Measurements from ENCODE around the gene NFS1.

DNA sequence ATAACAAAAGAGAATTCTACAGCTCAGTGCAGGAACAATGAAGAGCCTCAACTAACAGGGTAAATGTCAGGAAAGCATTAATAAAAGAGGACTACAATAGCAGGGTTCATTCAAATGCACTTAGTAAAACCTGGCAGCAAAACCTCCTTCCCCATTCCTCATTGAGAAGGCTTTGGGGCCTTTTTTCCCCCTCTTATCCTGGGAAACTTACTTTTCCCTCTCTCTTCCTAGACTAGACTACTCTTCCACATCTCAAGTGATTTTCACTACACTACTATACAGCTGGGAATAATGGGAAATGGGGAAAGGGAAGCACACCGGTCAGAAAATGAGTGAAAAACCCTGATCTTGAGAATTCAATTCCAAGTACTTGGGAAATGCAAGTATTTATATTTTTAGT is 10.1 kb upstream of the NFS1 start:
- TF ChIP-seq PHF8 (IDR thresholded peaks at IDR 0.05; ENCODE audit: borderline replicate concordance, low read depth) = no peak
- TF ChIP-seq, protein P1, sequence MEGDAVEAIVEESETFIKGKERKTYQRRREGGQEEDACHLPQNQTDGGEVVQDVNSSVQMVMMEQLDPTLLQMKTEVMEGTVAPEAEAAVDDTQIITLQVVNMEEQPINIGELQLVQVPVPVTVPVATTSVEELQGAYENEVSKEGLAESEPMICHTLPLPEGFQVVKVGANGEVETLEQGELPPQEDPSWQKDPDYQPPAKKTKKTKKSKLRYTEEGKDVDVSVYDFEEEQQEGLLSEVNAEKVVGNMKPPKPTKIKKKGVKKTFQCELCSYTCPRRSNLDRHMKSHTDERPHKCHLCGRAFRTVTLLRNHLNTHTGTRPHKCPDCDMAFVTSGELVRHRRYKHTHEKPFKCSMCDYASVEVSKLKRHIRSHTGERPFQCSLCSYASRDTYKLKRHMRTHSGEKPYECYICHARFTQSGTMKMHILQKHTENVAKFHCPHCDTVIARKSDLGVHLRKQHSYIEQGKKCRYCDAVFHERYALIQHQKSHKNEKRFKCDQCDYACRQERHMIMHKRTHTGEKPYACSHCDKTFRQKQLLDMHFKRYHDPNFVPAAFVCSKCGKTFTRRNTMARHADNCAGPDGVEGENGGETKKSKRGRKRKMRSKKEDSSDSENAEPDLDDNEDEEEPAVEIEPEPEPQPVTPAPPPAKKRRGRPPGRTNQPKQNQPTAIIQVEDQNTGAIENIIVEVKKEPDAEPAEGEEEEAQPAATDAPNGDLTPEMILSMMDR (IDR thresholded peaks at IDR 0.05) = no peak
- TF ChIP-seq KDM1A (IDR thresholded peaks at IDR 0.05; ENCODE audit: low read depth) = no peak
- no peak for TF ChIP-seq POLR2A (IDR thresholded peaks at IDR 0.05; ENCODE audit: low read length)
- TF ChIP-seq, protein P2, sequence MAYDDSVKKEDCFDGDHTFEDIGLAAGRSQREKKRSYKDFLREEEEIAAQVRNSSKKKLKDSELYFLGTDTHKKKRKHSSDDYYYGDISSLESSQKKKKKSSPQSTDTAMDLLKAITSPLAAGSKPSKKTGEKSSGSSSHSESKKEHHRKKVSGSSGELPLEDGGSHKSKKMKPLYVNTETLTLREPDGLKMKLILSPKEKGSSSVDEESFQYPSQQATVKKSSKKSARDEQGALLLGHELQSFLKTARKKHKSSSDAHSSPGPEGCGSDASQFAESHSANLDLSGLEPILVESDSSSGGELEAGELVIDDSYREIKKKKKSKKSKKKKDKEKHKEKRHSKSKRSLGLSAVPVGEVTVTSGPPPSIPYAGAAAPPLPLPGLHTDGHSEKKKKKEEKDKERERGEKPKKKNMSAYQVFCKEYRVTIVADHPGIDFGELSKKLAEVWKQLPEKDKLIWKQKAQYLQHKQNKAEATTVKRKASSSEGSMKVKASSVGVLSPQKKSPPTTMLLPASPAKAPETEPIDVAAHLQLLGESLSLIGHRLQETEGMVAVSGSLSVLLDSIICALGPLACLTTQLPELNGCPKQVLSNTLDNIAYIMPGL (CRISPR knock-in tag; IDR thresholded peaks at IDR 0.05; ENCODE audit: borderline replicate concordance) = no peak
- TF ChIP-seq POLR2AphosphoS2 (conservative IDR thresholded peaks at IDR 0.05; ENCODE audit: low read length) = no peak; the same call in 1 of the 2 replicates
- no peak for TF ChIP-seq ZFP36 (IDR thresholded peaks at IDR 0.05; ENCODE audit: borderline replicate concordance, partially characterized antibody)
- TF ChIP-seq, protein P3, sequence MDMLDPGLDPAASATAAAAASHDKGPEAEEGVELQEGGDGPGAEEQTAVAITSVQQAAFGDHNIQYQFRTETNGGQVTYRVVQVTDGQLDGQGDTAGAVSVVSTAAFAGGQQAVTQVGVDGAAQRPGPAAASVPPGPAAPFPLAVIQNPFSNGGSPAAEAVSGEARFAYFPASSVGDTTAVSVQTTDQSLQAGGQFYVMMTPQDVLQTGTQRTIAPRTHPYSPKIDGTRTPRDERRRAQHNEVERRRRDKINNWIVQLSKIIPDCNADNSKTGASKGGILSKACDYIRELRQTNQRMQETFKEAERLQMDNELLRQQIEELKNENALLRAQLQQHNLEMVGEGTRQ (IDR thresholded peaks at IDR 0.05) = no peak
- TF ChIP-seq, protein P4, sequence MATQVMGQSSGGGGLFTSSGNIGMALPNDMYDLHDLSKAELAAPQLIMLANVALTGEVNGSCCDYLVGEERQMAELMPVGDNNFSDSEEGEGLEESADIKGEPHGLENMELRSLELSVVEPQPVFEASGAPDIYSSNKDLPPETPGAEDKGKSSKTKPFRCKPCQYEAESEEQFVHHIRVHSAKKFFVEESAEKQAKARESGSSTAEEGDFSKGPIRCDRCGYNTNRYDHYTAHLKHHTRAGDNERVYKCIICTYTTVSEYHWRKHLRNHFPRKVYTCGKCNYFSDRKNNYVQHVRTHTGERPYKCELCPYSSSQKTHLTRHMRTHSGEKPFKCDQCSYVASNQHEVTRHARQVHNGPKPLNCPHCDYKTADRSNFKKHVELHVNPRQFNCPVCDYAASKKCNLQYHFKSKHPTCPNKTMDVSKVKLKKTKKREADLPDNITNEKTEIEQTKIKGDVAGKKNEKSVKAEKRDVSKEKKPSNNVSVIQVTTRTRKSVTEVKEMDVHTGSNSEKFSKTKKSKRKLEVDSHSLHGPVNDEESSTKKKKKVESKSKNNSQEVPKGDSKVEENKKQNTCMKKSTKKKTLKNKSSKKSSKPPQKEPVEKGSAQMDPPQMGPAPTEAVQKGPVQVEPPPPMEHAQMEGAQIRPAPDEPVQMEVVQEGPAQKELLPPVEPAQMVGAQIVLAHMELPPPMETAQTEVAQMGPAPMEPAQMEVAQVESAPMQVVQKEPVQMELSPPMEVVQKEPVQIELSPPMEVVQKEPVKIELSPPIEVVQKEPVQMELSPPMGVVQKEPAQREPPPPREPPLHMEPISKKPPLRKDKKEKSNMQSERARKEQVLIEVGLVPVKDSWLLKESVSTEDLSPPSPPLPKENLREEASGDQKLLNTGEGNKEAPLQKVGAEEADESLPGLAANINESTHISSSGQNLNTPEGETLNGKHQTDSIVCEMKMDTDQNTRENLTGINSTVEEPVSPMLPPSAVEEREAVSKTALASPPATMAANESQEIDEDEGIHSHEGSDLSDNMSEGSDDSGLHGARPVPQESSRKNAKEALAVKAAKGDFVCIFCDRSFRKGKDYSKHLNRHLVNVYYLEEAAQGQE (IDR thresholded peaks at IDR 0.05) = no peak
- no peak for TF ChIP-seq RNF2 (IDR thresholded peaks at IDR 0.05; ENCODE audit: borderline replicate concordance, low read depth)
- no peak for TF ChIP-seq RAD21 (conservative IDR thresholded peaks at IDR 0.05 in 1 of 2, IDR thresholded peaks at IDR 0.05 in 1 of 2)
- TF ChIP-seq NFE2L2 (conservative IDR thresholded peaks at IDR 0.05; ENCODE audit: low read length) = no peak
